GM12892 (cell line): ENCODE data around the gene NUDCD3.

Experiments
- POLR2A ChIP-seq: IDR thresholded peaks from 2 replicates; pipeline ENCODE4 v1.6.1; 2011; ENCODE audit warnings: low read depth, low read length, control low read depth
- POLR2AphosphoS5 ChIP-seq: IDR thresholded peaks from 2 replicates; pipeline ENCODE4 v1.6.1; 2011; ENCODE audit warnings: low read depth, low read length, control low read depth
- TAF1 ChIP-seq: IDR thresholded peaks from 2 replicates; pipeline ENCODE4 v1.6.1; 2011; ENCODE audit warnings: low read depth, mild to moderate bottlenecking, control low read depth, low read length, borderline replicate concordance

DNA sequence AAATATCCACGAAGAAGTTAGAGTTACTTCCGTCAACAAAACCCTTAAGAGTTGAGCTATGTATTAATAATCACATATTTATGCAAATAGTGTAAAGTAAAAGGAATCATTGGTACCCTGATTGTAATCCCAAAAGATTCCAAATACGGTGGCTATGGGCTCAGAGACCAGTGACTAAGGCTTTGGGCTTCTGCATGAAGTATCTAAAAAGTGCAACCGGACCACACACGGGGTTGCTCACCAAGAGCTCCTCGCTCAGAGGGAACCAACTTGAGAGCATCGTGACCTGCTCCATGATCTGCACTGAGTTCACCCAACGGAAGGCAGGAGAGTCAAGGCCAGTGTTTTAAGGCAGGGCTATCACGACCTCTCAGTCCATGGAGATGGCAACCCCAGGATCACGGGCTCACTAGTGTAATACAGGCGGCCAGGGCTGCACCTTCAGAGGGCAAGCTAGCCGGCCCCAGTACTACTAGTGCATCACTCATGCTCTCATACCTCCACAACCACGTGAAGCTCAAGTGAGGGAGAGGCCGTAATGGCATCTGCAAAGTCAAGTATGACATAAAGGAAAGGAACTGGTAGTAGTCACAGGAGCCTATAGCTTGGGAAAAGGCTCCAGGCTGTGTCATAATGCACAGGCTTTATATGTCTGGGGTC, 87.9 kb downstream of the NUDCD3 start:
- TF ChIP-seq TAF1: no peak
- TF ChIP-seq POLR2A: no peak
- no peak for TF ChIP-seq POLR2AphosphoS5
